ENCODE data around the gene NRAP. TPM values are rescaled to one million over a fixed set of nuclear protein-coding genes. Genes with fewer than 3 reads are reported as not detected.

Gene NRAP
- total and polyA plus RNA-seq, 2 of the 8 experiments (the other 6 are each of a cell fraction or from before 2014, with no cell fraction given): not detected

- TF ChIP-seq JUND (IDR thresholded peaks at IDR 0.05; ENCODE audit: low read length): peak; percentile 55
Measured at GRCh38 chr10:113563306-113564088, 100.3 kb downstream of the NRAP start (continued).
